GM19324 (cell line): ENCODE data around the gene AMPD2.
"Not testable (repeated sequence)": the region's sequence is repeated elsewhere in the genome, so short reads cannot be mapped to it uniquely, and the experiment has no call there.

Experiments
- ATAC-seq: cut with Tn5 transposase; IDR thresholded peaks from one replicate; pipeline ENCODE4 v1.9.1; 2021; ENCODE audit warnings: mild to moderate bottlenecking, moderate library complexity; ENCODE audit not compliant: unreplicated experiment, low FRiP score

AMPD2 gene

GRCh38 chr1:109669949-109670302 is 50.3 kb downstream of the AMPD2 start:
- ATAC-seq: not testable (repeated sequence)

GRCh38 chr1:109671067-109671466 is 51.4 kb downstream of the AMPD2 start:
- ATAC-seq: no peak

GRCh38 chr1:109673861-109674260 is 54.2 kb downstream of the AMPD2 start:
- not testable (repeated sequence) for ATAC-seq

GRCh38 chr1:109676683-109677381 is 57.2 kb downstream of the AMPD2 start:
- not testable (repeated sequence) for ATAC-seq

GRCh38 chr1:109677459-109677858 is 57.8 kb downstream of the AMPD2 start:
- no peak for ATAC-seq

- not testable (repeated sequence) for ATAC-seq
Measured at GRCh38 chr1:109678637-109679036, 59.0 kb downstream of the AMPD2 start.
